Islet precursor cell (in vitro differentiated cells): ENCODE data around the gene PTPRG.

ENCODE experiments used
- DNase-seq: peaks from one replicate; pipeline ENCODE4 v3.0.0-alpha.2; 2018

The PTPRG gene

GRCh38 chr3:61875976-61876671, 314.8 kb downstream of the PTPRG start:
- DNase-seq, result no peak

GRCh38 chr3:61876797-61877196, 315.4 kb downstream of the PTPRG start:
- no peak for DNase-seq

- DNase-seq, result no peak
Measured at GRCh38 chr3:61877359-61878138, 316.2 kb downstream of the PTPRG start.

- no peak for DNase-seq
Measured at GRCh38 chr3:61882253-61882652, 320.9 kb downstream of the PTPRG start.

GRCh38 chr3:61884794-61885193, 323.4 kb downstream of the PTPRG start:
- DNase-seq, result no peak

GRCh38 chr3:61885414-61885813, 324.0 kb downstream of the PTPRG start:
- DNase-seq, result no peak

- no peak for DNase-seq
Measured at GRCh38 chr3:61887206-61887605, 325.8 kb downstream of the PTPRG start.

GRCh38 chr3:61889259-61889658, 327.9 kb downstream of the PTPRG start:
- no peak for DNase-seq

GRCh38 chr3:61890167-61890566, 328.8 kb downstream of the PTPRG start:
- no peak for DNase-seq

GRCh38 chr3:61890586-61890985, 329.2 kb downstream of the PTPRG start:
- DNase-seq, result no peak

- DNase-seq, result no peak
Measured at GRCh38 chr3:61892891-61893290, 331.5 kb downstream of the PTPRG start.

- no peak for DNase-seq
Measured at GRCh38 chr3:61893840-61894566, 332.6 kb downstream of the PTPRG start.

- peak; percentile 95 for DNase-seq
Measured at GRCh38 chr3:61894988-61895935, 333.9 kb downstream of the PTPRG start.

- DNase-seq, result no peak
Measured at GRCh38 chr3:61896251-61896650, 334.9 kb downstream of the PTPRG start.

- no peak for DNase-seq
Measured at GRCh38 chr3:61897848-61898247, 336.5 kb downstream of the PTPRG start.

- no peak for DNase-seq
Measured at GRCh38 chr3:61899700-61900462, 338.5 kb downstream of the PTPRG start.

GRCh38 chr3:61901496-61901895, 340.1 kb downstream of the PTPRG start:
- no peak for DNase-seq

- DNase-seq, result no peak
Measured at GRCh38 chr3:61901986-61902385, 340.6 kb downstream of the PTPRG start.

GRCh38 chr3:61903074-61903473, 341.7 kb downstream of the PTPRG start:
- DNase-seq, result no peak

GRCh38 chr3:61903931-61904657, 342.7 kb downstream of the PTPRG start:
- no peak for DNase-seq

- no peak for DNase-seq
Measured at GRCh38 chr3:61907210-61907795, 345.9 kb downstream of the PTPRG start.
